WTC11 (cell line): ENCODE measurements around the gene MYBL2. TPM values are rescaled to one million over a fixed set of nuclear protein-coding genes. Genes with fewer than 3 reads are reported as not detected.

Experiments
- ATAC-seq: fragments of 200-7000 bp; cut with Tn5 transposase; 2 replicates; pipeline ENCODE4 v1.10.0; 2021; ENCODE audit warnings: mild to moderate bottlenecking, moderate library complexity
- CTCF ChIA-PET: fragments of 300-600 bp; sonication (Branson Sonifier 250); formaldehyde crosslinking; loops from one replicate; lab custom pipeline; 2021; ENCODE audit warnings: antibody characterized with exemption; lab: Charles Lee
- POLR2A ChIA-PET: fragments of 350-600 bp; sonication (Branson Sonifier 250); formaldehyde crosslinking; loops from one replicate; lab custom pipeline; 2021; ENCODE audit warnings: antibody characterized with exemption; lab: Charles Lee
- DNase-seq: peaks from one replicate; pipeline ENCODE4 v3.0.0; 2021; ENCODE audit warnings: low spot score
- H3K27ac Mint-ChIP-seq: 2 replicates; pipeline ENCODE4 v1.8.0; 2021; ENCODE audit warnings: mixed read lengths
- H3K27me3 Mint-ChIP-seq: 2 replicates; pipeline ENCODE4 v1.8.0; 2021; ENCODE audit warnings: low read depth, mild to moderate bottlenecking, moderate library complexity, mixed read lengths
- H3K36me3 Mint-ChIP-seq: 2 replicates; pipeline ENCODE4 v1.8.0; 2021; ENCODE audit warnings: mixed read lengths
- H3K4me1 Mint-ChIP-seq: 2 replicates; pipeline ENCODE4 v1.8.0; 2022; ENCODE audit warnings: mixed read lengths
- H3K4me3 Mint-ChIP-seq: 2 replicates; pipeline ENCODE4 v1.8.0; 2021; ENCODE audit warnings: mild to moderate bottlenecking, moderate library complexity, mixed read lengths
- H3K9me3 Mint-ChIP-seq: 2 replicates; pipeline ENCODE4 v1.8.0; 2021; ENCODE audit warnings: mixed read lengths
- CDX4 ChIP-seq: fragments of 250-450 bp; sonication (Bioruptor Pico); IDR thresholded peaks from 2 replicates; pipeline ENCODE4 v1.9.0; 2021; ENCODE audit warnings: moderate library complexity, mild to moderate bottlenecking, inconsistent platforms, borderline replicate concordance
- ELF4 ChIP-seq: sonication (generic); formaldehyde crosslinking; IDR thresholded peaks from 2 replicates; pipeline ENCODE4 v1.8.1; 2022; ENCODE audit warnings: low read depth, mild to moderate bottlenecking, moderate library complexity, missing genetic modification reagents
- FOXJ3 ChIP-seq: sonication (generic); formaldehyde crosslinking; IDR thresholded peaks from 2 replicates; pipeline ENCODE4 v1.9.0; 2021; ENCODE audit warnings: missing genetic modification reagents, mild to moderate bottlenecking, borderline replicate concordance
- GRHL2 ChIP-seq: fragments of 250-450 bp; sonication (Bioruptor Pico); IDR thresholded peaks from 2 replicates; pipeline ENCODE4 v1.8.0; 2022; ENCODE audit warnings: mild to moderate bottlenecking, moderate library complexity; ENCODE audit not compliant: insufficient replicate concordance, severe bottlenecking
- HMGXB4 ChIP-seq: sonication (generic); formaldehyde crosslinking; IDR thresholded peaks from 2 replicates; pipeline ENCODE4 v1.8.1; 2023; ENCODE audit warnings: mild to moderate bottlenecking, moderate library complexity, missing genetic modification reagents
- IRF1 ChIP-seq: sonication (generic); formaldehyde crosslinking; IDR thresholded peaks from 2 replicates; pipeline ENCODE4 v1.8.0; 2023; ENCODE audit warnings: missing genetic modification reagents
- JAZF1 ChIP-seq: fragments of 250-450 bp; sonication (Bioruptor Pico); IDR thresholded peaks from 2 replicates; pipeline ENCODE4 v1.9.0; 2021; ENCODE audit warnings: moderate library complexity, mild to moderate bottlenecking, inconsistent platforms
- NR2C2 ChIP-seq: sonication (generic); formaldehyde crosslinking; IDR thresholded peaks from 2 replicates; pipeline ENCODE4 v1.8.0; 2022; ENCODE audit warnings: mild to moderate bottlenecking, missing genetic modification reagents
- OVOL2 ChIP-seq: fragments of 250-450 bp; sonication (Bioruptor Pico); IDR thresholded peaks from 2 replicates; pipeline ENCODE4 v1.9.0; 2021; ENCODE audit warnings: mild to moderate bottlenecking, borderline replicate concordance
- RORB ChIP-seq: fragments of 250-450 bp; sonication (Bioruptor Pico); IDR thresholded peaks from 2 replicates; pipeline ENCODE4 v1.9.0; 2021; ENCODE audit warnings: mild to moderate bottlenecking
- STAT6 ChIP-seq: sonication (generic); formaldehyde crosslinking; conservative IDR thresholded peaks from 2 replicates; pipeline ENCODE4 v1.8.1; 2023; ENCODE audit warnings: mild to moderate bottlenecking, low read depth, missing genetic modification reagents, moderate library complexity
- TEAD4 ChIP-seq: sonication (generic); formaldehyde crosslinking; IDR thresholded peaks from 2 replicates; pipeline ENCODE4 v1.8.0; 2022; ENCODE audit warnings: mild to moderate bottlenecking, missing genetic modification reagents
- TP53 ChIP-seq: sonication (generic); formaldehyde crosslinking; IDR thresholded peaks from 2 replicates; pipeline ENCODE4 v1.8.1; 2023; ENCODE audit warnings: mild to moderate bottlenecking, missing genetic modification reagents
- USF1 ChIP-seq: sonication (generic); formaldehyde crosslinking; IDR thresholded peaks from 2 replicates; pipeline ENCODE4 v1.8.0; 2022; ENCODE audit warnings: mild to moderate bottlenecking, missing genetic modification reagents
- USF2 ChIP-seq: sonication (generic); formaldehyde crosslinking; IDR thresholded peaks from 2 replicates; pipeline ENCODE4 v1.8.1; 2023; ENCODE audit warnings: mild to moderate bottlenecking, missing genetic modification reagents, moderate library complexity
- ZBTB21 ChIP-seq: sonication (generic); formaldehyde crosslinking; IDR thresholded peaks from 2 replicates; pipeline ENCODE4 v1.8.1; 2023; ENCODE audit warnings: mild to moderate bottlenecking, missing genetic modification reagents, borderline replicate concordance
- ZNF281 ChIP-seq: sonication (generic); formaldehyde crosslinking; IDR thresholded peaks from 2 replicates; pipeline ENCODE4 v1.8.0; 2023; ENCODE audit warnings: mild to moderate bottlenecking, missing genetic modification reagents
- total RNA-seq: library from RNA; stranded (reverse); gene quantifications from 3 replicates; pipeline ENCODE4 v1.2.3, GENCODE V29; 2021

Gene MYBL2
- total RNA-seq, 1 experiment from 2014 or later: 166 TPM

- TF ChIP-seq USF2 (CRISPR knock-in tag): peak; percentile 76
- TF ChIP-seq, all 79 proteins: peak for 5
Observed at GRCh38 chr20:43721429-43722152, 54.7 kb downstream of the MYBL2 start (continued).

- no peak overlapping the region for H3K4me3 Mint-ChIP-seq
- peaks cover 14% of the 10 kb centered on the region for H3K4me1 Mint-ChIP-seq
- no peak for ATAC-seq
- no peaks in the 10 kb centered on the region for H3K27me3 Mint-ChIP-seq
- peaks cover 4% of the 10 kb centered on the region; the same call in 1 of the 2 replicates for H3K36me3 Mint-ChIP-seq
- POLR2A ChIA-PET: interaction anchor here (0.5 kb wide), 1 partner anchor 72 kb away, joined by 4 read pairs; no protein-coding TSS in a partner anchor
- DNase-seq: no peak
- no peak overlapping the region for H3K27ac Mint-ChIP-seq
- CTCF ChIA-PET: interaction anchor here (0.5 to 1.1 kb wide), 2 partner anchors 11 to 114 kb away, joined by 3 read pairs; no protein-coding TSS in a partner anchor
- no peak for TF ChIP-seq JAZF1 (CRISPR knock-in tag)
- TF ChIP-seq ZNF281: no peak
- TF ChIP-seq CDX4 (CRISPR knock-in tag): no peak
- TF ChIP-seq ZBTB21 (CRISPR knock-in tag): no peak
- no peak for TF ChIP-seq STAT6 (CRISPR knock-in tag)
- TF ChIP-seq NR2C2 (CRISPR knock-in tag): no peak
- no peak for TF ChIP-seq GRHL2 (CRISPR knock-in tag)
- no peak for TF ChIP-seq TP53 (CRISPR knock-in tag)
- TF ChIP-seq OVOL2: no peak
- peaks cover 8% of the 10 kb centered on the region for H3K9me3 Mint-ChIP-seq
Observed at GRCh38 chr20:43722153-43722505, 55.2 kb downstream of the MYBL2 start.

GRCh38 chr20:43723186-43723585, 56.3 kb downstream of the MYBL2 start:
- peaks cover 14% of the 10 kb centered on the region for H3K4me1 Mint-ChIP-seq
- DNase-seq (no peak), ATAC-seq (no peak)
- peaks cover 4% of the 10 kb centered on the region; the same call in 1 of the 2 replicates for H3K36me3 Mint-ChIP-seq
- ChIA-PET POLR2A (interaction anchor here (0.6 kb wide), 1 partner anchor 58 kb away, joined by 3 read pairs; no protein-coding TSS in a partner anchor), CTCF (interaction anchor here (0.9 to 1.1 kb wide), 2 partner anchors 31 to 185 kb away, joined by 3 to 4 read pairs; no protein-coding TSS in a partner anchor)
- TF ChIP-seq RORB (CRISPR knock-in tag) (no peak), HMGXB4 (CRISPR knock-in tag) (no peak), USF1 (no peak), FOXJ3 (no peak), TEAD4 (CRISPR knock-in tag) (no peak), IRF1 (CRISPR knock-in tag) (no peak), ELF4 (CRISPR knock-in tag) (no peak)
- no peak overlapping the region for H3K4me3 Mint-ChIP-seq
- H3K27ac Mint-ChIP-seq: no peak overlapping the region
- H3K27me3 Mint-ChIP-seq: no peaks in the 10 kb centered on the region
- H3K9me3 Mint-ChIP-seq: peaks cover 8% of the 10 kb centered on the region
